ENCODE results near the gene DUSP15. TPM values are rescaled to one million over a fixed set of nuclear protein-coding genes. Genes with fewer than 3 reads are reported as not detected.

Gene DUSP15
- total RNA-seq, 2 donors from 2014 or later, result not detected

GRCh38 chr20:31908016-31908415 is 37.7 kb upstream of the DUSP15 start:
- DNase-seq (no peak), ATAC-seq (replicated peaks in 1 of 2) (no peak)
- Mint-ChIP-seq H3K4me3 (no peak overlapping the region), H3K4me1 (ENCODE audit: low read depth) (no peaks in the 10 kb centered on the region), H3K36me3 (ENCODE audit: insufficient read depth in 2 of 2) (no peaks in the 10 kb centered on the region), H3K27me3 (ENCODE audit: low read depth) (no peaks in the 10 kb centered on the region), H3K9me3 (no peaks in the 10 kb centered on the region), H3K27ac (no peak overlapping the region)

DNA sequence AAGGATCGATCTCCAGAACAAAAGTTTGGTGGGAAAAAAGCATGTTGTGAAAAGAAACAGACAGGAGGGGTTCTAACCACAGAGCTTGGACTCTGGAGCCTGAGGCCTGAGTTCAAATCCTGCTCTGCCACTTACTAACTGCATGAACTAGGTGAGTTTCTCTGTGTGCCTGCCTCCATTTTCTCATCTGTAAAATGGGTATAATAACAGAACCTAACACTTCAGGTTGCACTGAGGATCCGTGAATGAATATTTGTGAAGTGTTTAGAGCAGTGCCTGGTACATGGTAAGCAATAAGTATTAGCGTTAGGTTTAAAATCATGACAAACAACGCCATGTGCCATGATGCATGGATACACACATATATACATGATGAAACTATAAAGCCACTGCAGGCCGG is 36.7 kb upstream of the DUSP15 start:
- ATAC-seq (replicated peaks in 1 of 2), result no peak
- no peaks in the 10 kb centered on the region for H3K27me3 Mint-ChIP-seq (ENCODE audit: low read depth)
- H3K4me3 Mint-ChIP-seq, result no peak overlapping the region
- no peaks in the 10 kb centered on the region for H3K9me3 Mint-ChIP-seq
- no peak for DNase-seq
- no peaks in the 10 kb centered on the region for H3K36me3 Mint-ChIP-seq (ENCODE audit: insufficient read depth in 2 of 2)
- H3K4me1 Mint-ChIP-seq (ENCODE audit: low read depth), result no peaks in the 10 kb centered on the region
- H3K27ac Mint-ChIP-seq, result no peak overlapping the region

DNA sequence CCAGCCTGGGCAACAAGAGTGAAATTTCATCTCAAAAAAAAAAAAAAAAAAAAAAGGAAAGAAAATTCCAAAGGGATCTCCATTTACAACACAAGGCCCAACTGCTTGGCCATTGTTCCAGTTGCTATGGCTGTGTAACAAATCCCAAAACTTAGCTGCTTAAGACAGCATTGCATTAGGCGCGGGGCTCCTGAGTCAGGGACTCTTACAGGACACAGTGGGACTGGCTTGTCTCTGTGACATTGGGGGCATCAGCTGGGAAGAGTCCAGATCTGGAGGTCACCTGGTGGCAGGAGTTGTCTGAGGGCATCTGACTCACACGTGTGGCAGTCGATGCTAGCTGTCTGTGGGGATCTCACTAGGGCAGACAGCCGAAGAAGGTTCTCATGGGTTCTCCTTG is 35.7 kb upstream of the DUSP15 start:
- H3K4me3 Mint-ChIP-seq, result no peak overlapping the region
- H3K4me1 Mint-ChIP-seq (ENCODE audit: low read depth), result no peaks in the 10 kb centered on the region
- H3K36me3 Mint-ChIP-seq (ENCODE audit: insufficient read depth in 2 of 2), result no peaks in the 10 kb centered on the region
- H3K27ac Mint-ChIP-seq, result no peak overlapping the region
- ATAC-seq (replicated peaks in 1 of 2) (no peak), DNase-seq (no peak)
- H3K27me3 Mint-ChIP-seq (ENCODE audit: low read depth), result no peaks in the 10 kb centered on the region
- no peaks in the 10 kb centered on the region for H3K9me3 Mint-ChIP-seq

DNA sequence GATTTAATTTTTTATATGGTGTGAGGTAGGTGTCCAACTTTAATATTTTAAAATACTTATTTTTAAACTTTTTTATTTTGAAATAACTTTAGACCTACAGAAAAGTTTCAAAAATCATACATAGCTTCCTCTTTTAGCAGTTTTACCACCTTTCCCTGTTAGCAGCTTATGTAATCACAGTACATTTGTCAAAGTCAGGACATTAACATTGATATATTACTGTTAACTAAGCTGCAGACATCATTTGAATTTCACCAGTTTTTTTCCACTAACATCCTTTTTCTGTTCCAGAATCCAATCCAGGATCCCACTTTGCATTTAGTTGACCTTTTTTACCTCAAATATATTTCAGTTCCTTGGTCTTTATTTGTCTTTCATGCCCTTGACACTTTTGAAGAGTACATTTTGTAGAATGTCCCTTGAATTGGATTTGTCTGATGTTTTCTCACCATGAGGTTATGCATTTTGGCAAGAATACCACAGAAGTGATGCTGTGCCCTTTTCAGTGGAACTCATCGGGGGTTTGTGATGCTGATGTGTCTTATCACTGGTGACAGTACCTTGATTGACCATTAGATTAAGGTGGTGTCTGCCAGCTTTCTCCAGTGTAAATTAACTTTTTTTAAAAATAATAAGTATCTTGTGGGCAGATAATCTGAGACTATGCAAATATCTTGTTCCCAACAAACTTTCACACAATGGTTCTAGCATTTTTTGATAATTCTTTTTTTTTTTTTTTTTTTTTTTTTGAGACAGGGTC is 33.5 kb upstream of the DUSP15 start:
- ATAC-seq (replicated peaks in 1 of 2), result no peak
- no peaks in the 10 kb centered on the region for H3K9me3 Mint-ChIP-seq
- no peak overlapping the region for H3K4me3 Mint-ChIP-seq
- H3K36me3 Mint-ChIP-seq (ENCODE audit: insufficient read depth in 2 of 2), result no peaks in the 10 kb centered on the region
- H3K4me1 Mint-ChIP-seq (ENCODE audit: low read depth), result no peaks in the 10 kb centered on the region
- peaks cover 3% of the 10 kb centered on the region for H3K27me3 Mint-ChIP-seq (ENCODE audit: low read depth)
- H3K27ac Mint-ChIP-seq, result no peak overlapping the region
- DNase-seq, result no peak

DNA sequence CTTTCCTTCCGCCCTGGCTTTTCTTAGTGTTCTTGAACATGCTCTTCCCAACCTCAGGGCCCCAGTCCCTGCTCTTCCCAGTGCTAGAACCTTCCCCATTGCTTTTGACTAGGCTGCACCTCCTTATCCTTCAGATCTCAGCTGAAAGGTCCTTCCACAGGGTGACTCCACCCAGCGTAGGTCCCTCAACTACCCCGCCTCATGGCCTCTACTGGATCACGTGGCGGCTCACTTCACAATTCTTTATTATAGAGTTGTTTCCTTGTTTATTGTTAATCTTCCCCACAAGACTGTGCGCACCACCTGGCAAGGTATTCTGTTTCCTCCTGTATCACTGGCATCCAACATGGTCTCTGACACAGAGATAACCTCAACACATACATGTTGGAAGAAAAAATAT is 31.3 kb upstream of the DUSP15 start:
- ATAC-seq (replicated peaks in 1 of 2) (no peak), DNase-seq (no peak)
- no peak overlapping the region for H3K4me3 Mint-ChIP-seq
- H3K4me1 Mint-ChIP-seq (ENCODE audit: low read depth), result no peaks in the 10 kb centered on the region
- peaks cover 15% of the 10 kb centered on the region for H3K27me3 Mint-ChIP-seq (ENCODE audit: low read depth)
- no peaks in the 10 kb centered on the region for H3K36me3 Mint-ChIP-seq (ENCODE audit: insufficient read depth in 2 of 2)
- H3K27ac Mint-ChIP-seq, result no peak overlapping the region
- no peaks in the 10 kb centered on the region for H3K9me3 Mint-ChIP-seq

DNA sequence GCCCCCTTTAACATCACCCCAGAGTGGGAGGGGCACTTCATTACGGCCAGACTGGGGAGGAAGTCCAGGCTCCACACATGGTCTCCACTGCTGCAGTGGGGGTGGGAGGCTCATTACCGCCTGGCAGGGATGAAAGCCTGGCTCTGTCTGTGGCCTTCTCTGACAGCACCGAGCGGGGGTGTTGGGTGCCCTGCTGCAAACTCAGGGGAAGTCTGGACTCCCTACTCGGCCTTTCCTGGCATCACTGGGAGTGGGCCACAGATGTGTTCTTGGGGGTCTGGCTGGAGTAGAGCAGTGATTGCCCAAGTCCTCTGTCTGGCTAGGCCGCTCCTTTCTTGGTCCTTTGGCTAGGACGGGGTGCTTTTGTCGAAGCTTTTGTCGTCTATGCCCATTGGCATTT is 27.2 kb upstream of the DUSP15 start:
- ATAC-seq (replicated peaks in 1 of 2), result no peak
- H3K36me3 Mint-ChIP-seq (ENCODE audit: insufficient read depth in 2 of 2), result no peaks in the 10 kb centered on the region
- H3K9me3 Mint-ChIP-seq, result no peaks in the 10 kb centered on the region
- H3K27ac Mint-ChIP-seq, result no peak overlapping the region
- peaks cover 23% of the 10 kb centered on the region for H3K27me3 Mint-ChIP-seq (ENCODE audit: low read depth)
- no peaks in the 10 kb centered on the region for H3K4me1 Mint-ChIP-seq (ENCODE audit: low read depth)
- no peak overlapping the region for H3K4me3 Mint-ChIP-seq
- DNase-seq, result no peak

GRCh38 chr20:31896049-31896448 is 25.7 kb upstream of the DUSP15 start:
- ATAC-seq (replicated peaks in 1 of 2) (no peak), DNase-seq (no peak)
- Mint-ChIP-seq H3K36me3 (ENCODE audit: insufficient read depth in 2 of 2) (no peaks in the 10 kb centered on the region), H3K9me3 (no peaks in the 10 kb centered on the region), H3K4me3 (no peak overlapping the region), H3K27ac (no peak overlapping the region), H3K4me1 (ENCODE audit: low read depth) (no peaks in the 10 kb centered on the region), H3K27me3 (ENCODE audit: low read depth) (peaks cover 27% of the 10 kb centered on the region)

DNA sequence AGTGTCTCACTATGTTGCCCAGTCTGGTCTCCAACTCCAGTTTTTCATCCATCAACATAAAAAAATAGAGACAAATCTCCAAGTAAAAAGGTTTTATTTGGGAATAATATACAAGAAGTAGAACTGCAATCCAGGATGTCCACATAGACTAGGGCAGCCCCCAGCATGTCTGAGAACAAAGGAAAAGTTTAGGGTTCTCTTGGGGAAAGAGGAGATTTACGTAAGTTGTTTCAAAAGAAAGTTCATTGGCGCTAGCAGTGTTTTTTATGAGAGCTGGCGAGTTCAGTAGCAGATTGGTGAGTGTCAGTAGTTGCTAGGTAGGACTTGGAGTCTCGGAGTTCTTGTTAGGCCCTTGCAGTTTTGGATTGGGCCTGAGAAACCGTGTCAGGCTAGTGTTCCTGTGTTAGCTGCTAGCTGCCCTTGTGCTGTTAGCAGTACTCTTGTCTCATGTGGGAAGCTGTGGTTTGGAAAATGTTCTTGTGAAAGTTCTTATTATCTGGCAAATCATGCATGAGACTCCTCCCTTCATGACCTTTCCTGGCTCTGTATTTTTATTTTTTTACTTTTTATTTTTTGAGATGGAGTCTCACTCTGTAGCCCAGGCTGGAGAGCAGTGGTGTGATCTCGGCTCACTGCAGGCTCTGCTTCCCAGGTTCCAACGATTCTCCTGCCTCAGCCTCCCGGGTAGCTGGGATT is 24.8 kb upstream of the DUSP15 start:
- DNase-seq, result peak; percentile 3 to 10
- peak; percentile 53 to 54 for ATAC-seq (replicated peaks in 1 of 2)
- no peaks in the 10 kb centered on the region for H3K4me1 Mint-ChIP-seq (ENCODE audit: low read depth)
- no peaks in the 10 kb centered on the region for H3K36me3 Mint-ChIP-seq (ENCODE audit: insufficient read depth in 2 of 2)
- no peaks in the 10 kb centered on the region for H3K9me3 Mint-ChIP-seq
- H3K4me3 Mint-ChIP-seq, result no peak overlapping the region
- H3K27me3 Mint-ChIP-seq (ENCODE audit: low read depth), result peaks cover 27% of the 10 kb centered on the region
- H3K27ac Mint-ChIP-seq, result no peak overlapping the region

- Mint-ChIP-seq H3K9me3 (no peaks in the 10 kb centered on the region), H3K4me3 (no peak overlapping the region), H3K27ac (no peak overlapping the region), H3K4me1 (ENCODE audit: low read depth) (no peaks in the 10 kb centered on the region), H3K27me3 (ENCODE audit: low read depth) (peaks cover 12% of the 10 kb centered on the region), H3K36me3 (ENCODE audit: insufficient read depth in 2 of 2) (no peaks in the 10 kb centered on the region)
- ATAC-seq (replicated peaks in 1 of 2), result no peak
- DNase-seq, result no peak
Observed at GRCh38 chr20:31890646-31891045, 20.3 kb upstream of the DUSP15 start.

- no peak overlapping the region for H3K27ac Mint-ChIP-seq
- peaks cover 12% of the 10 kb centered on the region for H3K27me3 Mint-ChIP-seq (ENCODE audit: low read depth)
- peaks cover 20% of the 10 kb centered on the region for H3K4me1 Mint-ChIP-seq (ENCODE audit: low read depth)
- no peaks in the 10 kb centered on the region for H3K36me3 Mint-ChIP-seq (ENCODE audit: insufficient read depth in 2 of 2)
- DNase-seq, result no peak
- no peak overlapping the region for H3K4me3 Mint-ChIP-seq
- no peaks in the 10 kb centered on the region for H3K9me3 Mint-ChIP-seq
- ATAC-seq (replicated peaks in 1 of 2), result no peak
Observed at GRCh38 chr20:31883829-31884228, 13.5 kb upstream of the DUSP15 start.

DNA sequence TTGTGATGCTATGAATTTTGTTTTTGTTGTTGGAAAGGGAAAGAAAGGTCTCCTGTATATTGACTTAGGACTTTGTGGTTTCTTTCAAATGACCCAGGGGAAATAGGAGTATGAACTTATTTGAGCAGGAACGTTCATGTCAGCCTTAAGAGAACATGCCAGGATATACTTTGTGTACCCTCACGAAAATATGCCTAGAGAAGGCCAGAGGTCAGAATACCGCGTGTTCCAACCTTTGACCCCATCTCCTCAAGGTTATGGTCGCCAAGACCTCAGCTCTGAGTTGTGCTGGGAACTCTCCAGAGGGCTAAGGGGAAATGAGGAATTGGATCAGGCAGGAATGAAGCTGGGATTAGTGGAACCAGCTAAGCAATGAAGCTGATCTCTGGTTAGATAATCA is 11.6 kb upstream of the DUSP15 start:
- Mint-ChIP-seq H3K4me1 (ENCODE audit: low read depth) (peaks cover 21% of the 10 kb centered on the region), H3K36me3 (ENCODE audit: insufficient read depth in 2 of 2) (no peaks in the 10 kb centered on the region), H3K9me3 (no peaks in the 10 kb centered on the region), H3K27me3 (ENCODE audit: low read depth) (peaks cover 18% of the 10 kb centered on the region), H3K4me3 (no peak overlapping the region), H3K27ac (no peak overlapping the region)
- DNase-seq (no peak), ATAC-seq (replicated peaks in 1 of 2) (no peak)

GRCh38 chr20:31879143-31879987 is 9.0 kb upstream of the DUSP15 start:
- DNase-seq, result peak; percentile 81 to 89
- Mint-ChIP-seq H3K4me1 (ENCODE audit: low read depth) (peaks cover 21% of the 10 kb centered on the region), H3K27me3 (ENCODE audit: low read depth) (peaks cover 18% of the 10 kb centered on the region), H3K36me3 (ENCODE audit: insufficient read depth in 2 of 2) (no peaks in the 10 kb centered on the region), H3K4me3 (peak overlapping the region; percentile 92 to 95), H3K9me3 (no peaks in the 10 kb centered on the region), H3K27ac (peak overlapping the region; percentile 25)
- peak; percentile 96 to 99 for ATAC-seq (replicated peaks in 1 of 2)

- H3K27ac Mint-ChIP-seq, result no peak overlapping the region
- H3K4me1 Mint-ChIP-seq (ENCODE audit: low read depth), result peaks cover 21% of the 10 kb centered on the region
- DNase-seq (no peak), ATAC-seq (replicated peaks in 1 of 2) (no peak)
- peaks cover 18% of the 10 kb centered on the region for H3K27me3 Mint-ChIP-seq (ENCODE audit: low read depth)
- no peak overlapping the region for H3K4me3 Mint-ChIP-seq
- no peaks in the 10 kb centered on the region for H3K9me3 Mint-ChIP-seq
- H3K36me3 Mint-ChIP-seq (ENCODE audit: insufficient read depth in 2 of 2), result no peaks in the 10 kb centered on the region
Observed at GRCh38 chr20:31877684-31878083, 7.4 kb upstream of the DUSP15 start.

Data from activated T-cell treated with anti-CD3 and anti-CD28 coated beads, Interleukin-2, amount 50 U/mL, for 72 hours (primary cell).